Measurements from ENCODE around the gene ANKRD31.

DNA sequence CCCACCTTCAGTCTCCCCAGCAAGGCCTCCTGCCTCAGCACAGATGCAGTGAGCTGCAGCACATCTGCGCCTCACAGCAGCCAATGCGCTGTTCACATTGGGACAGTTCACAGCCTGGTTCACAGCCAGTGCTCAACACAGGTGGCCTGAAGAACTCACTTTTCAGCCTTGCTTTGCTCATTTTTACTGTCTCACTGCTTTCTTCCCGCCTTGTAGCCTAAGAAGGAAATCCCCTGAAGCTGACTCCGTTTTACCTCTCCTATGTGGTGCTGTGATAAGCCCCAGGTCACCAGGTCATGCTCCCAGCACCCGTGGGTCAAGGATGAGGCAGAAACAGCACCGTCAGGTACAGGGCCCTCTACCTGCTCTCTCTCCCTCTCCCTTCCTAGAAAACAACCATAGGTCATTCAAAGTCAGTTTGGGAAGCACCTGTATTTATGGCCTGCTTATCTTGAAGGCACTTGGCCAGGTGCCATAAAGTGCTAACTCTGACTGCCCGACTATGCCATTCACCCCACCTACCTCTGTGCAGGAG is 185.4 kb downstream of the ANKRD31 start:
- no peak for TF ChIP-seq POLR2A (IDR thresholded peaks at IDR 0.05)
- TF ChIP-seq, protein P1, sequence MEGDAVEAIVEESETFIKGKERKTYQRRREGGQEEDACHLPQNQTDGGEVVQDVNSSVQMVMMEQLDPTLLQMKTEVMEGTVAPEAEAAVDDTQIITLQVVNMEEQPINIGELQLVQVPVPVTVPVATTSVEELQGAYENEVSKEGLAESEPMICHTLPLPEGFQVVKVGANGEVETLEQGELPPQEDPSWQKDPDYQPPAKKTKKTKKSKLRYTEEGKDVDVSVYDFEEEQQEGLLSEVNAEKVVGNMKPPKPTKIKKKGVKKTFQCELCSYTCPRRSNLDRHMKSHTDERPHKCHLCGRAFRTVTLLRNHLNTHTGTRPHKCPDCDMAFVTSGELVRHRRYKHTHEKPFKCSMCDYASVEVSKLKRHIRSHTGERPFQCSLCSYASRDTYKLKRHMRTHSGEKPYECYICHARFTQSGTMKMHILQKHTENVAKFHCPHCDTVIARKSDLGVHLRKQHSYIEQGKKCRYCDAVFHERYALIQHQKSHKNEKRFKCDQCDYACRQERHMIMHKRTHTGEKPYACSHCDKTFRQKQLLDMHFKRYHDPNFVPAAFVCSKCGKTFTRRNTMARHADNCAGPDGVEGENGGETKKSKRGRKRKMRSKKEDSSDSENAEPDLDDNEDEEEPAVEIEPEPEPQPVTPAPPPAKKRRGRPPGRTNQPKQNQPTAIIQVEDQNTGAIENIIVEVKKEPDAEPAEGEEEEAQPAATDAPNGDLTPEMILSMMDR (IDR thresholded peaks at IDR 0.05), result no peak

All from vagina (tissue), 2 donors.